HG02885 (cell line): ENCODE measurements around the gene CACNA1G.

Experiments
- ATAC-seq: cut with Tn5 transposase; IDR thresholded peaks from one replicate; pipeline ENCODE4 v1.9.1; 2021; ENCODE audit warnings: mild to moderate bottlenecking; ENCODE audit not compliant: unreplicated experiment, poor library complexity

Gene CACNA1G

GRCh38 chr17:50585346-50585745 lies 24.8 kb downstream of the CACNA1G start:
- no peak for ATAC-seq

- ATAC-seq, result no peak
These were observed 25.4 kb downstream of the CACNA1G start for GRCh38 chr17:50585891-50586290.

- ATAC-seq, result no peak
These were observed 26.1 kb downstream of the CACNA1G start for GRCh38 chr17:50586421-50587247.

- ATAC-seq, result no peak
These were observed 27.1 kb downstream of the CACNA1G start for GRCh38 chr17:50587571-50587970.

GRCh38 chr17:50588391-50589049 lies 28.0 kb downstream of the CACNA1G start:
- ATAC-seq, result no peak

GRCh38 chr17:50589095-50589705 lies 28.7 kb downstream of the CACNA1G start:
- ATAC-seq, result no peak

GRCh38 chr17:50590946-50591737 lies 30.6 kb downstream of the CACNA1G start:
- ATAC-seq, result no peak

- ATAC-seq, result no peak
These were observed 32.8 kb downstream of the CACNA1G start for GRCh38 chr17:50593321-50593720.

GRCh38 chr17:50594128-50594823 lies 33.8 kb downstream of the CACNA1G start:
- ATAC-seq, result no peak

GRCh38 chr17:50594892-50595291 lies 34.4 kb downstream of the CACNA1G start:
- ATAC-seq, result no peak

- no peak for ATAC-seq
These were observed 35.9 kb downstream of the CACNA1G start for GRCh38 chr17:50596191-50597037.

GRCh38 chr17:50598487-50598886 lies 38.0 kb downstream of the CACNA1G start:
- ATAC-seq, result no peak

- ATAC-seq, result no peak
These were observed 39.1 kb downstream of the CACNA1G start for GRCh38 chr17:50599606-50600005.

GRCh38 chr17:50601823-50602375 lies 41.4 kb downstream of the CACNA1G start:
- ATAC-seq, result no peak

GRCh38 chr17:50602836-50603235 lies 42.3 kb downstream of the CACNA1G start:
- no peak for ATAC-seq

GRCh38 chr17:50603340-50603739 lies 42.8 kb downstream of the CACNA1G start:
- ATAC-seq, result no peak

GRCh38 chr17:50604513-50604912 lies 44.0 kb downstream of the CACNA1G start:
- ATAC-seq, result no peak

- no peak for ATAC-seq
These were observed 44.9 kb downstream of the CACNA1G start for GRCh38 chr17:50605429-50605828.
